NCI-H1417 (cell line): Measurements from ENCODE around the gene GABRB1.

Experiments
- DNase-seq, 3 experiments: peaks; one replicate each; lab custom pipeline; 2025; lab: John Stamatoyannopoulos, UW

Gene GABRB1

GRCh38 chr4:47049347-47049746 is 18.0 kb downstream of the GABRB1 start:
- DNase-seq = no peak

DNA sequence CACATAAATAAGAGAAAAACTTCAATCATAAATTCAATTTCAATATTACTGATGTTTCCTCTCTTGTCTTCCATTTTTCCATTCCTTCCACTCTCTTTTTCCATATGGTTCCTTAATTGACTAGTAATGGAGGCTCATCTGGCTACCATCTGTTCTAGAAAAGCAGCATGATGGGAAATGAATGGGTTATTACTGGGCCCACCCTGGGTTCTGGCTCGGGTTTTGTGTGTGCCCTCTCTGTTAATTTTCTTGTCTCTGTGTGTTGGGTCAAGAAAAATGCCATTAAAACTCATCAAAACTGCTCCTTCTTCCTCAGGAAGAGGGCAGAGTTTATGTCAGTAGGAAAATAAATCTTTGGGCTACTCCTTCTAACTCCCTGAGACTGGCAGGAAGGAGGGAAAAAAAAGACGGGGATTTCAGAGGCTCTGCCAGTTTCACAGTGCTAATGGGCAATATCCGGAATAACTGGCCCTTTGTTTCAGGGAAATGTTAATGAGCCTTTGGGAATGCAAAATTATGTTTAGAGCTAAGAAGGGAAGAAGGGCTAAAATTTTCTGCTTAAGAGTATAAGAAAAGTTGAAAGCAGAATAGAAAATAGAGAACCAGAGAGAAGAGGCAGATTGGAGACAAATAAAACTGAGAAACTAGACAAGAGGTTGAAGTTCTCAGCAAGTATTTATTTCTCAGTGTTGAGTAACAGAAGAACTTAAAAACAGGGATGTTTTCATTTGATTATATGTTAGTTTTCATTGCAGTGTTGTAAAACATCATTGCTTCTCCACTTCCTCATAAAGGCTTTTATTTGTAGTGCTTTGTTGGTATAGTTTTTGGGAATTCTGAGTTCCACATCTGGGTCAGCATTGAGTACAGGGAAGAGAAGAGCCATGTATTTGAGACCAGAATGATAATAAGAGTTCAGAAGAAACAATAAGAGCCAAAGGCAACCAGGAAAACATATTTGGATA is 19.7 kb downstream of the GABRB1 start:
- no peak for DNase-seq

DNA sequence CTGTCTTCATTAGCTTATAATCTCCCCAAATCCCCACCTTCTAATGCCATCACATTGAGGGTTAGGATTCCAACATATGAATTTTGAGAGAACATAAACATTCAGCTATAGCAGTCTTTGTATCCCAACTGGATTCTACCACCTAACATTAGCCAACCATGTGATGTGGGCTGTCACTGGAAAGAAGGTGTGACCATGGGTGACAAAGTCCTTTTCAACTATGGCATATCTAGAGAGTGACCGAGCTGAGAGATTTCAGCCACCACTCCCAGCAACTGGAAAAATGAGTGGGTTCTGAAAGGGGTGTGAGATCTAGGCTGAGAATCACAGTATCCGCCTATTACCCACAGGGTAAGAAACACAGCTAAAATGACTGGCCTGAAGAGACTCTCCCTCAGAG is 22.1 kb downstream of the GABRB1 start:
- DNase-seq = no peak

DNA sequence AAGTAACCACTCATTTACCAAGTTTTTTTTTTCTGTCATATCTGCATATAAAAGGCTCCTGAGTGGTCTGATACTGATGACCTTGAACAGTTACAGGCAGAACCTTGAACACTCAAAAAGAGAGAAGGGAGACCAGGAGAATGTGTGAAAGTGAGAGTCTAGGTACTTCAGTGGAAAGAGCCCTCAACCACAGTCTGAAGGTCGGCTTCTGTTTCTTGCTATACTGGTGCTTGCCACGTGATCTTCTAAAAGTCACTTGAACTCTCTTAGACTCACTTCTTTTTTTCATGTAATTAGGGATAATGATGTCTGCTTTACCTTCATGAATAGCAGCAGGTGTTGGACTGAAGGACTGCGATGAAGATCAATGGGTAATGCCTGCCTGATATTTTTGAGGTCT is 22.8 kb downstream of the GABRB1 start:
- peak in 1 of 3 experiments; percentile 45 for DNase-seq

GRCh38 chr4:47057991-47058390 is 26.6 kb downstream of the GABRB1 start:
- DNase-seq = peak in 1 of 3 experiments; percentile 20

- no peak for DNase-seq
Measured at GRCh38 chr4:47060561-47060960, 29.2 kb downstream of the GABRB1 start.

DNA sequence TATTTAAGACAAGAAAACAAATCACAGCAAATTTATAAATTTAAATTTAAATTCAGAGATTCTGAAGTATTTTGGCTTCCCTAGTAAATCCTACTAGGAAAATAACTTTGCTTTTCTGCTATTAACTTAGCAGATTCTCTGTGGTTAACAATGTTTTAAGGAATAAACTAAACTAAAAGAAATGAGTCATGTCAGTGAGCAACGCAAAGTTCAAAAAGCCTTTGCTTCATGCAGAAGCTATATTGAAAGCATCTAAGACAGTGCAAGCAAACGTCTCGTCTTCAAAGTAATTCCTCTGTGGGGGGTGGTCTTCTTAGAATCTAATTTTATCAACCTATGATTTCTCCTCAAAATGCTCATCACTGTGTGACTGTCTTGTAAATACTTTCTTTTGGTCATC is 30.1 kb downstream of the GABRB1 start:
- DNase-seq = no peak

DNA sequence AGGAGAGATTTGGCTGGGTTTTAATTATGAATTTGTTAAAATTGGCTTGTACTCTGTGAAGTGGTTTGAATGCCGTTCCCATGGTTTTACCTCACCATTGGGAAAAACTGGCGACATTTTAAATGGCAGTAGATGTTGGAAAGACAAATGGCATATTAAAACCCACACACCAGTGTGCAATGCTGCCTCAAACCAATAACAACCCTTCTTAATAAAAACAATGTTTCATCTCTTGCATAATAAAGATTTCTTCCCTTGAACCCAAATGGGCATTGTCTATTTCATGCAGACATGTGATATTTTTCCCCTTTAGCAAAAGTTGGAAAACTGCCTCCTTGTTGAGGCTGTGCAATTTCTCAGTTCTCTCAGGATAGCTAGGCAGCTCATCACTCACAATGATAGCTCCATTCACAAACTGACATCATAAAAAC is 33.7 kb downstream of the GABRB1 start:
- DNase-seq = no peak

DNA sequence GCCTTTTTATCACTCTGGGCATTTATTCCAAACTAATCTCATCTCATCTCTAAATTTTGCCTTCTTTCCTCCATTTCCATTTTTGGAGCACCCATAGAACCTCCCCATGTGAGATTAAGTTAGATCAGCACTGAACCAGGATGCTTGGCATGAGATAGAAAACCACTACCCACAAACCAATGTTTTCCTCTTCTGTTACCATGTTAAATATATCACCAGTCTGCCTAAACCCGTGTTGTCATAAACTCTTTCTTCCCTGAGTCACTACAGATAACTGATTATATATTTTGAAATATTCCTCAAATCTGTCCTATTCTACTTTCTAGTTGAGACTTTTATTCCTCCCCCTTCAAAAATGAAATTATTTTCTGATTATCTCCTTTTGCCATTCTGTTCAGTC is 37.6 kb downstream of the GABRB1 start:
- DNase-seq = no peak

GRCh38 chr4:47071901-47072341 is 40.6 kb downstream of the GABRB1 start:
- DNase-seq = no peak

DNA sequence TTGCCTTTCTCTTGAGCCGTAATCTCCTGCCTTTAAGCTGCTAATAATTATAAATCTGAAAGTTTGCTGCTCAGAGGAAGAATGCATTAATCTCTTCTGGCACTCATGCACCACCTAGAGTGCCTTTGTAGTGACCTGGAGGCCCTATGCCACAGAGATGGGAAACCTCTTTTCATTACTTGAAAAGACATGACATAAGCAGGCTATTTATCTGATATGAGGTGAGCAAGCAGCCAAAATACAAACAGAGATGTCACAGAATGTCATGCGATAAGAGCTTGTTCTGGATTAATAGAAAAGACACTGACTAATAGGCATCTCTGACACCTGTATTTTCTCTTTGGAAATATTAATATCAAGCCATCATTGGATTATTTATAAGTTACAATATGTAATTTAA is 42.3 kb downstream of the GABRB1 start:
- DNase-seq = no peak

GRCh38 chr4:47074816-47075215 is 43.4 kb downstream of the GABRB1 start:
- no peak for DNase-seq

DNA sequence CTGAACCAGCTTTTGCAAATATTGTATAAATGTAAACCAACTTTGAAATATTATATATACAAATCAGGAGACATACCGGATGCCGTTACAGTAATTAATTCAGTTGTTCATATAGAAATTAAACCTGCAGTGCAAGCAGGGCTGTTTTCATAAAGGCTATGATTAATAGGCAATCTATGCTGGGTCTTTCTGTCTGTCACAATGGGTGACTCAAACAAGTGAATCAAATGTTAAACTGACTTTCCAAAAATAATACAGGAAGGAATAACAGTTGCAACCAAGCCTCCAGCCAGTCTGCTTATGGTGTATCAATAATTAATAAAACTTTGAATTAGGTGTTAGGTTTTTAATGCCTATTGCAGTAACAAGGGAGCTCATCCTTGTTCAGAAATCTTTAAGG is 43.9 kb downstream of the GABRB1 start:
- peak in 1 of 3 experiments; percentile 24 for DNase-seq

DNA sequence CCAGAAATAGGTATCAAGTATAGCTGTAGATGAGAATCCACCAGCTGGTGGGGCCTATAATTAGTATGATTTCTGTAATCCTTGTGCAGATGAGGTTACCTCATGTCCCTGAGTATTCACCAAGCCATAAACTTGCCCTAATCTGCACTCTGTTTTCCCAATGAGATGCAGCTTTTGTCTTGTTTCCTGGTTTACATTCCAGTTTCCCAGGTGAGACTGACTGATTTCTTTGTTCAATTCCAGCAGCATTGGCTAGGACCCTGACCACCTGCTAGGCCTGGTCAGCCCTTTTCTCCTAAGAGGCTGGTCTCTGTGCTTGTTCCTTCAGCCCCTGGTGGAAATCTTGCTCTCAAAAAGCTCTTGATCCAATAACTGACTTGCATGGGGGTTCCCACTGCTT is 44.6 kb downstream of the GABRB1 start:
- DNase-seq = peak in 2 of 3 experiments; percentile 19 to 52

DNA sequence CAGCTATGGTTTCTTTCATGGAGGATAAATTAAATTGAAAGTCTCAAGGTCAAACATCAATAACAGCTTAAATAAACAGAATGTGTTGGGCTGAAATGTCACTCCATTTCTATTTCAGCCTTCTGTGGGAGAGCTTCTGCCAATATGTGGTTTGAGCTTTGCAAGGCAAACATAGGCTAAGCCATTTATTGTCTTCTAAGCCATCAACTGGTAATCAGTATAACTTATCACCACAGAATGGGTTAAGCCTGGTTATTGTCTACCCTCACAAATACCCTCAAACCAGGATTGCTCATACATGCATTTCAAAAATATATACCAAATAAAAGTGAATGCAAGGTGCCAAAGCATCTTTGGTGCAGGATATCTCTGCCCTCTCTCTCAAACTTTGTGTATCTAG is 52.7 kb downstream of the GABRB1 start:
- DNase-seq = peak in 1 of 3 experiments; percentile 7

- no peak for DNase-seq
Measured at GRCh38 chr4:47084795-47085194, 53.4 kb downstream of the GABRB1 start.

- no peak for DNase-seq
Measured at GRCh38 chr4:47088298-47088697, 56.9 kb downstream of the GABRB1 start.

GRCh38 chr4:47095884-47096283 is 64.5 kb downstream of the GABRB1 start:
- DNase-seq = no peak

- no peak for DNase-seq
Measured at GRCh38 chr4:47101453-47101852, 70.1 kb downstream of the GABRB1 start.

DNA sequence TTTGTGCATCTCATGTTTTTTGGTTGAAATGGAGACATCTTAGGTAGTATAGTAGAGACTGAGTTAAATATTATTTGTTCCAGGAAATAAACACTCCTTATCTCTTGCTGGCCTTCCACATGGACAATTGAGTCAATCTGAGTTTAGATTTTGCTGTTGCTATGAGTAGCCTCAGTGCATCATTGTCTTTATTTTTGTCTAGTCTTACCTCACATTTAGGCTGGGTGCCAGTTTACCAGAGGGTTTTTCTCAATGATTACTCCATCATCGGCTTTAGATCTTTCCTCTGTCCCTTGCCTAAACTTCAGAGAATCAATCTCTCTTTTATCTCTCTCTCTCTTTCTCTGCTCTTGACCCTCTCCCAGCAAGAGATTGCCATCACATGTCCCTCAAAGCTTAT is 73.6 kb downstream of the GABRB1 start:
- DNase-seq = no peak

- DNase-seq = no peak
Measured at GRCh38 chr4:47106561-47106960, 75.2 kb downstream of the GABRB1 start.

GRCh38 chr4:47109379-47109778 is 78.0 kb downstream of the GABRB1 start:
- DNase-seq = peak in 1 of 3 experiments; percentile 5

- no peak for DNase-seq
Measured at GRCh38 chr4:47110546-47111132, 79.3 kb downstream of the GABRB1 start.
